ENCODE data around the gene GALNT12.

GALNT12 gene, protein sequence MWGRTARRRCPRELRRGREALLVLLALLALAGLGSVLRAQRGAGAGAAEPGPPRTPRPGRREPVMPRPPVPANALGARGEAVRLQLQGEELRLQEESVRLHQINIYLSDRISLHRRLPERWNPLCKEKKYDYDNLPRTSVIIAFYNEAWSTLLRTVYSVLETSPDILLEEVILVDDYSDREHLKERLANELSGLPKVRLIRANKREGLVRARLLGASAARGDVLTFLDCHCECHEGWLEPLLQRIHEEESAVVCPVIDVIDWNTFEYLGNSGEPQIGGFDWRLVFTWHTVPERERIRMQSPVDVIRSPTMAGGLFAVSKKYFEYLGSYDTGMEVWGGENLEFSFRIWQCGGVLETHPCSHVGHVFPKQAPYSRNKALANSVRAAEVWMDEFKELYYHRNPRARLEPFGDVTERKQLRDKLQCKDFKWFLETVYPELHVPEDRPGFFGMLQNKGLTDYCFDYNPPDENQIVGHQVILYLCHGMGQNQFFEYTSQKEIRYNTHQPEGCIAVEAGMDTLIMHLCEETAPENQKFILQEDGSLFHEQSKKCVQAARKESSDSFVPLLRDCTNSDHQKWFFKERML
- 11.7 to 15.2 reads per million in 2 donors for total RNA-seq

DNA sequence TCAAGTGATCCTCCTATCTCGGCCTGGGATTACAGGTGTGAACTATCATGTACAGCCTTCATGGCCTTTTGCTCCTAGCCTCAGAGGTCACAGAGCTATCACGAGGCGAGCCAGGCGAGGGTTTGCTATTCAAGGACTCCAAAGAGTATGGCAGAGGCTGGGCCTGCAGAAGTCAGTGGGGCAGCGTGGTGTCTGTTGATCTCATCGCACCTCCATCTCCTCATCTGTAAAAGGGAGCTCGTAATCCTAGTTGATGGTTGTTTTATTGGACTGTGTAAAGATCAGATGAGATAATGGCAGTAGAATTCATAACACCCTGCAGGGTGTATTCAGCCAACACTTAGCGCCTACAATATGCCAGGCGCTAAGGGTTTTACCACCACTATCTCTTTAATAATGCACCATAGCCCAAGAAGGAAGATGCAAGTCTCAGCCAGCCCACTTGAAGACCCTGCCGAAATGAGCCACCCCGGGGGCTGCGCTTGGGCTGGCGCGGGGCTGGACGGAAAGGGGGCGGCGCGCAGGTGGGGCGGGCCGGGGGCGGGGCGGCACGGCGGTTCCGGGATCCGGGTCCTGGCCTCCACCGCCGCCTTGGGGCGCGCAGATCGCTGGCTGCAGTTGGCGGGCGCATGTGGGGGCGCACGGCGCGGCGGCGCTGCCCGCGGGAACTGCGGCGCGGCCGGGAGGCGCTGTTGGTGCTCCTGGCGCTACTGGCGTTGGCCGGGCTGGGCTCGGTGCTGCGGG is at the start of gene GALNT12:
GALNT12 (plus strand) TSS at position 601 of the 744 bp plus-strand sequence; CDS start at position 630, 29 bp downstream.
- DNase-seq, result peak; percentile 39

DNA sequence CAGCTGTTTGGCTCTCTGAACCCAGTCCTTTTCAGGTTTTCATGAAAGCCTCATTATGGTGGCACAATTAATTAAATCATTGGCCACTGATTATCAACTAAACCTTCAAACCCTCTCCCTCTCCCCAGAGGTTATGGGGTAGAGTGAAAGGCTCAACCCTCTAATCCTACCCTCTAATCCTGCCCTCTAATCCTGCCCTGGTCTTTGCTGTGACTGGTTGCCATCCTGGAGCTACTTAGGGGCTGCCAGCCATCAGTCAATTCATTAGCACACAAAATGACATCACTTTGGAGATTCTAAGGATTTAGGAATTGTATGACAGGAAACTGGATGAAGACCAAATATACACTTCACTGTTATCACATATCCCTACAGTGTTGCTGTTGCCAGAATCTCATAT is 47.2 kb upstream of the GALNT12 start:
- no peak for DNase-seq

DNA sequence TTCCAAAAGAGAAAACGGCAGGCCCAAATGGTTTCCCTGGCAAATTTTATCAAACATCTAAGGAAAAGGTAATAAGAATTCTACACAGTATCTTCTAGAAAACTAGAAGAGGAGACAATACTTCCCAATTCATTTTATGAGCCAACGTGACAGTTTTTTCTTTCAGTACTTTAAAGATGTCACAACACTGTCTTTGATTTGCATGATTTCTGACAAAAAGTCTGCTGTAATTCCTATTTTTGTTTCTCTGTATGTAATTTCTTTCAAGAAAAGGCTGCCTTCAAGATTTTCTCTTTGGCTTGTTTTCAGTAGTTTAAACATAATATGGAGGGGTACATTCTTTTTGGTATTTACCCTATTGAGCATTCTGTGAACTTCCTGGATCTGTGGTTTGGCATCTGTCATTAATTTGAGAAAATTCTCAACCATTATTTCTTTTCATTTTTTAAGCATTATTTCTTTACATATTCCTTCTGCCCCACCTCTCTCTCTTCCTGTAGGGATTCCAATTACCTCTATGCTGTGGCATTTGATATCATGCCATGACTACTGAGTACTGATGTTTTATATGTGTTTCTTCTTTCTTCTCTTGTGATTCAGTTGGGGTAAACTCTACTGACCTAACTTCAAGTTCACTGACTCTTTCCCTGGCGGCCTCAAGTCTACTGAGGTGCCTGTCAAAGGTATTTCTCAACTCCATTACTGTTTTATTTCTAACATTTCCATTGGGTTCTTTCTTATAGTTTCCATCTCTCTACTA is 43.3 kb upstream of the GALNT12 start:
- DNase-seq, result no peak

DNA sequence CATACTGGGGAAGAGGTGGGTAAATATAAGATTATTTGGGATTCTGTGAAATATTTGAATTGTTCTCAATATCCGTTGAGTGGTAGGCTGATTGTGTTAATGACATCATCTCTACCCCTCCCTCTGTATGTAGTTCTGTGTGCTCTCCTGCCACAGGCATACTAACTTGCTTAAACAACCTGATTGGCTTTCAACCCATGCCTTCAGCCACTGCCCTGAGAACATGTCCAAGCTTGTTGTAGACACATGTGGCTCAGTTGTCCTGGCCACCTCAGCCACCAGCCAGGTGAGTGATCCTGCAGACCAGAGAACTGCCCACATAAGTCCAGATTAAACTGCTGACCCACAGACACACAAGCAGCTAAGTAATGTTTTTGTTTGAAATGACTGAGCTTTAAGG is 42.2 kb upstream of the GALNT12 start:
- no peak for DNase-seq

DNA sequence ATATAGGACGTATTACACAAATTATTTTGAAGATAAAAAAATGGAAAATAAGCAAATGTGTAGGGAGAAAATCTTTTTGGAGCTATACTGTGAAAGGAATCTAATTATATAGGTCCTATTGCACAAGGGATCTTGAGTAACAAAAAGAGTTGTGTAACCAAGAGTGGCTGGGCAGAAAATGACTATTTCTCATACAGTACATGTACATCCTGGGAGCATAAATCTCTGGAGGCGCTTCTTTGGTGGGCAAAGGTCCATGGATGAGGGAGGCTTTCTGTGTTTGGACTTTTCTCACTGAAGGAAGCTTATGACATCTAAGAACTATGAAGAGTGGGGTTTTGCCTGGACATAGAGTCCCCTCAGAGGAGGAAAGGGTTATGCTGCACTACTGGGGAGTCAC is 40.9 kb upstream of the GALNT12 start:
- DNase-seq, result no peak

DNA sequence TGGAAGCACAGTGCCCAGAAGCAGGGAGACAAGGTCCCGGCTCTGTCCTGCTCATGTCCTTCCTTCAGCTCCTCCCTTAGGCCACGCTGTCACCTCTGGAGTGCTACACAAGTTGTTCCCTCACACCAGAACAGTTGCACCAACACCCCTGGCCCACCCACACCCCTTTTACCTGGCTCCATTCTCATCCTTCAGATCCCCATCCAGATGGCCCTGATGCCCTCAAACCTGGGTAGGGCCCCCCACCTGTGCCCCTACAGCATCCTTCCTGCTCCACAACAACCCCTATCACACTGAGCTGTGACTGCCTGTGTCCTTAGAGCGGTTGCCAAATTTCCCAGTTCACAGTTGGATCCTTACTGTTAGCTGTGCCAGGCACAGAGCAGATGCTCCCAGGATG is 40.3 kb upstream of the GALNT12 start:
- DNase-seq, result no peak

DNA sequence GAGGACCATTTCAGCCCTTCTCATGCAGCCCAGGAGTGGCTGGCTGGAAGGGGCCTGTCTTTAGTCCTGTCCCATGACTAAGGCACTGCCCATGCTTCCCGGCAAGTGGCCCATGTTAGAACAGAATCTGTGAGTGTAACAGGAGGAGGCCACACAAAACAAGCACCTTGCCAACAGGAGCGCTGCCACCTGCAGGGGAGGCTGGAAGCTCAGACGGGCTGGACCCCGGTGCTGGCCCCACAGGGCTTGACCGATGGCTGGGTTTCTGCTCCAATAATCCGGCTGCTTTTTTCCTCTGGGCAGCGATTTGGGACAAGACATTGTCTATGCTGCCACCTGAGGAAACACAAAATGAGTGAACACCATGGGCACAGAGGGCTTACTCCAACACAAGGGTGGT is 39.6 kb upstream of the GALNT12 start:
- no peak for DNase-seq

DNA sequence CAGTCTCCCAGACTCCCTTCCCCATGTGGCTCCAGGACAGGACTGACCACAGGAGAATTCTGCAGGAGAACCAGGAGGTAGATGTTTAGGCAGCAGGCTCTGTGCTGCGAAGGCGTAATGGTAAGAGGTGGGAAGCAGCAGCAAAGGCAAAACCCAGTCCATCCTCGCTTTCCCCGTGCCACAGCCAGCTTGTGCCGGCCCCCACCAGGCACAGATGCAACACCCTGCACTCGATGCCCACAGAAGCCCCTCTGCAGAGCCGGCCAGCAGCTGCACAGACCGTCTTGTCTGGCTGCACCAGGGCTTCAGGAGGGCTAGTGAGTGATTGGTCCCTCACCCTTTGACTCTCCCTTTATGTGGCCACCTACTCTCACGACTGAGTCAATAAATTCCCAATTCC is 39.1 kb upstream of the GALNT12 start:
- DNase-seq, result no peak

DNA sequence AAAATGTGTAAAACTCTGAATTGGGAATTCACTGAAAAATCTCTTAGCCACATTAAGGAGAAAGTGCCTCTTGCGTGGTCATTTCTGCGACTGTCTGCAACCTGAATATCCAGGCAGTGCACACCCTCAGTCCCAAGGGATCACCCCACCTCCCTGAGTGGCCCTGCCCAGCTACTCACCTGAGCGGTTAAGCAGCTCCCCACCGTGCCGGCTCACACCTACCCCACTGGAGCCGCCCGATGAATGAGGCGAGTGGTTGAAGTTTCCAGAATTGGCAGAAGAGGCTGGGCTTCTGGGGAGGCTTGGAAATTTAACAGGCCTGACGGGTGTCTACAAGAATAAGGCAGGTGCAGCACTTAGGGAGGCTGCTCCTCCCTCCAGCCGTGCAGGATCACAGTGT is 36.8 kb upstream of the GALNT12 start:
- no peak for DNase-seq

DNA sequence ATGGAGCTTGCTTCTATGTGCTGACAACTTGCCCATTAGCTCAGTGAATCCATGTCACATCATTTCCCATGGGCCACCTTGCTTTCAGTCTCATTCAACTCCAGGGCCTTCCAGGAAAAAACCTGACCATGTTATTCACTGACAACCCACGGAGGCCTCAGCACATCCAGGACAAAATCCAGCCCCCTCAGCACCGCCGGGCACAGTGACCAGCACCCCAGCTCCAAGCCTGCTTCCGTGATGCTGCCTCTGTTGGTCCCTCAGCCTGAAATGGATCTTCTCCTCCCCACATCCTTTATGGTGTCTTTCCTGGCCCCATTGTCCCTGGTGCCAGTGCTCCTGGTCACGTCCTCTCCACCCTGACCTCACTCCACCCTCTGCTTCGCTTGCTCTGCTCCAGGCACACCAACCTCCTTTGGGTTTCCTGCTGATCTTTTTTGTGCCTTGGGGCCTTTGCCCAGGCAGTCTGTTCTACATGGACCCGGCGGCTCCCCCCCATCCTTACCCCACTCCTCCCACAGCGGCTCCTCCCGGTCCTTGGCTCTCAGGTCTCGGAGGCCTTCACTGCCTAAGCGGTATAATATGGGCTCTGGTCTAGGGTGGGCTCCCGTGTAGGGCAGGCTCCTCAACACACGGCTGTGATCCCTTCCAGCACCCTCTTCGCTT is 36.1 kb upstream of the GALNT12 start:
- DNase-seq, result no peak

DNA sequence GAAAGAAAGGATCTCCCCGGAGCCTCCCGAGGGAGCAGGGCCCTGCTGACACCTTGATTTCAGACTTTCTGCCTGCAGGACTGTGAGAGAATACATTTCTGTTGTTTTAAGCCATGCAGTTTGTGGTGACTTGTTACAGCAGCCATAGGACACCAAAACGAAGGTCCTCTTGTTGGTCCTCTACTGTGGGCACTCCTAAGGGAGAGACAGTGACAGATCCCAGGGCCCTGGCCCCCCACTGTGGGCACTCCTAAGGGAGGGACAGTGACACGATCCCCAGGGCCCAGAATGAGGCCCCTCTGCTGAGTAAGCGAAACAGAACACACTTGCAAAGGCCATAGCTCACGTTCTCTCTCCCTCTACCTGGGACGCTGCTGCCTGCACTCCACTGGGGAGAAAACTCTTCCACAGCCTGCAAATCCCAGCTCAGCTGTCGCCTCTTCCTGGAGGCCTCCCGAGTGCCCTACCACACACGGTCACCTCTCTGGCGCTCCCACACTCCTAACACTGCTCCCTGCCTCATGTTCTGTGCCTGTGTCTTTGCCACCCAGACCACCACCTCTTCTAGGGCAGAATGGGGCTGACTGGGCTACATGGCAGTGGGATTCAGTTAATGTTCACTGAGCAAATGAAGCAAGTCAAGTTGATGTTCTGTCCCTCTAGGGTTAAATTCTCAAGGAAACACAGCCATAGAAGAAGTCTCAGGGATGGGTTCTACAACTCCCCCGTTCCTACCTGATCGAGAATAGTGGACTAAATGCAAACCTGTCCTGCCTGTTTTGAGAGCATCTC is 34.9 kb upstream of the GALNT12 start:
- no peak for DNase-seq

DNA sequence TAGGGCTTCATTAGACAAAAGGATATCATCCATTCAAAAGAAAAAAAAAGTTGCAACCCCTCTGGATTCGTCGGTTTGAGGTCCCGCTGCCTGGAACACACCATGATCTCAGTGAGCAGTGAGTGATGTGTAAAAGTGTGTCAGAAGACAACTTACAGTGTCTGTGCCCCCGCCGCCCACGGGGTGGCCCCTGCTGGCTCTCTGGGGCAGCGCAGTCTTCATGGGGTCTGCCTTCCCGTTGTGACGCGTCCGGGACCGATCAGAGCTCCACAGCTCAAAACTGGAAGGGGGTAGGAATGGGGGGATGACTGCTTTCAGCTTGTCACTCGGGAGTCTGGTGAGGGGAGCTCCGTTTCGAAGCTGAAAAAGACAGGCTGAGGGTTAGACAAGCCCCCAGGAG is 33.7 kb upstream of the GALNT12 start:
- DNase-seq, result no peak

DNA sequence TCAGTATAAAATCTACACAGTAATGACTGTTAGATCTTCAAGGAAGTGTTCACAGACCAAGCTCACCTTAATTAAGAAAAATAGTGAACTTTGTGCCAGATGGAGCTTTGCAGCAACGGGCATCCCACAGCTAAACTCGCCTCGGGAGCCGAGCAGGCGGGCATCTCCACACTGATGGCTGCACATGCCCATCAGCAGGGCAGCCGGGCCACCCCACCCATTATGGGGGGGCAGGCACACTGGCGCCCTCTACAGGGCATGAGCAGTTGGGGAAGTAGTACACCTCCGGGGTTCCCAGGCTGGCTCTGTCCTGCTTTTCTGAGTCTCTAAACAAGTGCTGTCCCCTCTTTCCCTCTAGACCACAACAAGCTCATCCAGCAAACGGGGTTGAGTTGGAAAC is 32.7 kb upstream of the GALNT12 start:
- DNase-seq, result peak; percentile 16

DNA sequence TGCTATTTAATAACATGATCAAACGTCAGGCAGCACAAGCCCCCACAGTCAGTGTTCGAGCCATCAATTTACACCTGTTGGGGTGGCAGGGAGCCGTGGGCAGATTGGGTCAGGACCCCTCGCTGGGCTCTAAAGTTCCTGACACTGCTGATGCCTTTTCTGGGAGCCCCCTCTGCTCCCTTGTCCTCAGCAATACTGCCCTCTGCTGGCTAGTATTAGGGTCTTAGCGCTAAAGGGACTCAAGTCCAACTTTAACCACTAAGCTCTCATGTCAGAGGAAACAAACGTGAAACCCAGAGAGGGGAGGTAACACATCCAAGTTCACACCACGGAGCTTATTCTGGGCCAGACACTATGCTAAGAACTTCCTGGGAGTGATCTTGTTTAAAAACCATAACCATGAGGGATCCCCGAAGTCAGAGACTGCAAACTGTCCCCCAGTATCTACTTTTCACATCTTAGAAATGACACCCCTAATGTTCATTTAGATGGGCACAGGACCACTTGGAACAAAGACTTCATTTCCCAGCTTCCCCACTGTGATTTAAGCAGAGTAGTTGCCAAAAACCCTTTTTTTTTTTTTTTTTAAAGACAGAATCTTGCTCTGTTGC is 31.5 kb upstream of the GALNT12 start:
- no peak for DNase-seq

DNA sequence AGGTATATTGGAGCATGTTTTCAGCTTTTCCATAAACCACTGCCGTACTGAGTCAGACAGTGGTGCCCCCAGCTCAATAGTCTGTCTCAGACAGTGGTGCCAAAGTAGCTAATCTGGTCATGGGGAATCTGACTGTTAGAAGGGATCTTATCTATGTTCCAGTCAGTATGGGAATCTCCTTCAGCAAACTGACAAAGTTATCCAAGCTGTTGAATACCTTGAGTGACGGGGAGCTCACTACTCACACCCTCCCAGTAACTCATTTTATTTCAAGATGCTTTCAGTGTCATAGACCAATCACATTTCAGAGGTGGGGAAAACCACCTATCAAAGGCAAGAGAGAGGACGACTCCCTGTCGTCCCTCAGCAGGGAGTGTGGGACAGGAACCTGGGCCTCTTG is 29.9 kb upstream of the GALNT12 start:
- no peak for DNase-seq

DNA sequence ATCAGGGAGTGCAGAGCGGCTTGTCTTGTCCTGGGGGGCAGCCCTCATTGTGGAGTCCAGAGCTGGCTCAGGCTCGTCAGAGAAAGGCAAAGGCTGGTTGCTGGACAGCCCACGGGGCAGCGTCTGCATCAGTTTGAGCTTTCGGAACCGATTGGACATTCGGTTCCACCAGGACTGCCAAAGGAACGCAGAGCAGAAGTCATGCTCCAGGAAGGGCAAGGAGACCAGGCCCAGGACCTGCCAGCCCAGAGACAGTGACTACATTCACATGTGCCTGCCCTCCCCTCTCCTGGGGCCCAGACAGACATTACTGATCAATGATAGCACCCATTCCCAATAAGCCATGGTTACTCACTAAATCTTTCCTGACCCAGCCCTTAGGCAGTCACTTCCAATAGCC is 29.2 kb upstream of the GALNT12 start:
- no peak for DNase-seq

DNA sequence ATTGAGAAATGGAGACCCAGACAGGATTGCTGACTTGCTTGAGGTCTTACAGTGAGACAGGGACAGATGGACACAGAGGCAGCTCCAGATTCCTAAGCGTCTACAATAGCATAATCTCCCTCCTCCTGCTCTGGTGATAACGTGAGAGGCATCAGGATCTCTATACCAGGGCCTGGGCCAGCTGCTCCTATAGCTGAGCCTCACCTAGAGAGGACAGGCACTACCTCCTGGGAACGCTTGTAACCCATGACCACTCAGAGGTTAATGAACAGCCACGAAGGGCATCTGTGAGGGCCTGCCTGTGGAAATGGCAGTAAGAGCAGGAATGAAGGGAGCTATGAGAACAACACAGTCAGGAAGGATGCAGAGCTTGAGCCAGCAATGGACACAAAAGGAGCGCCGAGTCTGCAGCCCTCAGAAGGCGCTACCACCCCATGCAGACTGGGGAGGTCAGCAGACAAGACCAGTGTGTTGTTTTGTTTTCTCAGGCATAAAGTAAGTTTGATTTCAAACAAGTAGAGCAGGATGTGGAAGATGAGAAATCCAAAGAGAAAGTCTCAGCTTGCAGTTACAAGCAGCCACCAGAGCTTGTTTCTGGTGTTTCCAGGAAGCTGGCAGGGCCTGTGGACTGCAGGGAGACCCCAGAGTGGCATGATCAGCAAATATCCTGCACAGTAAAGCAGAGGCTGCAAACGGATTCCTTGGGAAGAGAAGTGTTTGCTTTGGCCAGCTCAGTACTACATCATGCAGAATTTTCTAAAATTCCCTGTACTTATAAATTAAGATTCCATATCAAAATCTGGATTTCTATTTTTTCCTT is 28.5 kb upstream of the GALNT12 start:
- DNase-seq, result no peak

DNA sequence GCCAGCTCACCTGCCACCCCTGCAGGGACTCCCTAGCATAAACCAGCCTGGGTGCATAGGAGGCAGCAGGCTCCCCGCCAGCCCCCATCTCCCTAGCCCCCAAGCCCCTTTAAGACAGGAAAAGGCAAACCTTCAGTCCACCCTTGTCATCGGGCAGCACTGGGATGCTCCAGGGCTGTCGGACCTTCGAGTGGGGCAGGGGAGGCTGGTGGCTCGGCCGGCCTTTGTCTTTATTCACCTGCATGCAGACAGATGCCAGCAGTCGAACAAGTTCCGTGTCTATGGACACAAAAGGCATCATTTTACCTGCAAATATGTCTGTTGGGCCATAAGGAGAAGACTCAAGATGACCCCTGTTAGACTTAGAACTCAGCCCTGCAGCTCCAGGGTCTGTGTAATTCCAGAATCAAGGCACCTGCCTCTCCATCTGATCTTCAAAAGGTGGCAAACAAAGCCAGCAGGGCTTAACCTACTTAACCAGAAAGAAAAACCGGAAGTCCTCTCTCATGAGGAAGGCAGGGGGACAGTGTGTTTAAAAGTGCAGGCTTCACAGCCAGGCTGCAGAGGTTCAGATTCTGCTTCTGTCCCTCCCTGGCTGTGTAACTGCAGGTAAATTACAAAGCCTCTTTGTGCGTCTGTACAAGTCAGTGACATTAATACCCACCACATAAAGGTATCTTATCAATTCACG is 27.3 kb upstream of the GALNT12 start:
- DNase-seq, result no peak

DNA sequence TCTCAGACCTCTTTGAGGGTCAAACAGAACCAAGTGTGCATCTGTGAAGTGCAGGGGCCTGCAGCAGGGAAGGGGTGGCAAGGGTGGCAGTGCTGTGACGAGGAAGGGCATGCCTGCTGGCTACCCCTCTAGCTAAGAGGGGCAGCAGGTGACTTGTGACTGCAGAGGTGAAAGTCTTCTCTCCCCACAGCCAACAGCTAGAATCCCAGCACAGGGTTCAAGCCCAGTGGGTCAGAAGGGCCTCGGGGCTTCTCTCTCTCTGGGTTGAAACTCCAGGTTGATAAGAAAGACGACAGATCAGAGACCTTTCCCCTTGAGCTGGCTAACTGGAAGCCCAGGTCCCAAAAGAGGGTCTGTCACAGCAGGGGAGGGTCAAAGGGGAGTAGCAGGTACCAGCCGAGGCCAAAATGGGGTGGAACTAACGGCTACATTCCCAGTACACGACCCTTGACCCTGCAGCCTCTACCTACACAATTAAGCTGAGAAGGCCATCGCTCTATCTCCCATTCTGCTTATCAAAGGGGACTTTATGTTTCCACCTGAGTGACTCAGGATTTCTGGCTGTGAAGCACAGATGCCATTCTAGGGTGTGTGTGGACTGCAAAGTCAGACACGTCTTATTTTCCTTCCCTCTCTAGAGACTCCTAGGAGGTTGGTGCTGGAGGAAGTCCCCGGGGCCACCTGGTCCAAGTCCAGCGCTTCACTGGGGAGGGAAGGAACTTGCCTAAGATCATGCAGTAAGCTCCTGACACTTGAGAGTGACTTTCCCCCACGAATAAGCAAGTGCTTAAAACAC is 25.7 kb upstream of the GALNT12 start:
- no peak for DNase-seq
